HG03457 (cell line): ENCODE measurements around the gene KIF12.
"Not testable (repeated sequence)": the region's sequence is repeated elsewhere in the genome, so short reads cannot be mapped to it uniquely, and the experiment has no call there.

Source experiments
- ATAC-seq: cut with Tn5 transposase; IDR thresholded peaks from one replicate; pipeline ENCODE4 v1.9.1; 2021; ENCODE audit warnings: moderate number of reproducible peaks; ENCODE audit not compliant: unreplicated experiment

Gene KIF12

GRCh38 chr9:114098936-114099668 is at the start of gene KIF12:
Gene KIF12, minus strand, starts transcription at chr9:114099292. Its CDS starts 16 bp downstream, at chr9:114099276.
- no peak for ATAC-seq

GRCh38 chr9:114146735-114147134 is 47.6 kb upstream of the KIF12 start:
- no peak for ATAC-seq

- ATAC-seq: no peak
Measured at GRCh38 chr9:114143234-114143633, 44.1 kb upstream of the KIF12 start.

GRCh38 chr9:114141553-114142402 is 42.7 kb upstream of the KIF12 start:
- no peak for ATAC-seq

GRCh38 chr9:114140850-114141249 is 41.8 kb upstream of the KIF12 start:
- no peak for ATAC-seq

GRCh38 chr9:114140401-114140800 is 41.3 kb upstream of the KIF12 start:
- no peak for ATAC-seq

GRCh38 chr9:114139071-114139470 is 40.0 kb upstream of the KIF12 start:
- no peak for ATAC-seq

GRCh38 chr9:114138552-114138971 is 39.5 kb upstream of the KIF12 start:
- ATAC-seq: no peak

- no peak for ATAC-seq
Measured at GRCh38 chr9:114137831-114138230, 38.7 kb upstream of the KIF12 start.

GRCh38 chr9:114134827-114135396 is 35.8 kb upstream of the KIF12 start:
- no peak for ATAC-seq

- no peak for ATAC-seq
Measured at GRCh38 chr9:114132550-114132918, 33.4 kb upstream of the KIF12 start.

GRCh38 chr9:114131808-114132549 is 32.9 kb upstream of the KIF12 start:
- ATAC-seq: no peak

GRCh38 chr9:114130624-114131277 is 31.7 kb upstream of the KIF12 start:
- no peak for ATAC-seq

GRCh38 chr9:114130141-114130540 is 31.0 kb upstream of the KIF12 start:
- ATAC-seq: no peak

- ATAC-seq: not testable (repeated sequence)
Measured at GRCh38 chr9:114128759-114129158, 29.7 kb upstream of the KIF12 start.

- no peak for ATAC-seq
Measured at GRCh38 chr9:114126247-114127060, 27.4 kb upstream of the KIF12 start.

GRCh38 chr9:114125476-114126013 is 26.5 kb upstream of the KIF12 start:
- no peak for ATAC-seq

- ATAC-seq: no peak
Measured at GRCh38 chr9:114124666-114125475, 25.8 kb upstream of the KIF12 start.

GRCh38 chr9:114124138-114124537 is 25.0 kb upstream of the KIF12 start:
- ATAC-seq: no peak
